Pulmonary artery endothelial cell (primary cell): ENCODE data around the gene CCDC59. TPM values are rescaled to one million over a fixed set of nuclear protein-coding genes. Genes with fewer than 3 reads are reported as not detected.

ENCODE experiments used
- DNase-seq: peaks from one replicate; pipeline ENCODE4 v3.0.0-alpha.2; 2011; ENCODE audit warnings: low read depth, low spot score
- total RNA-seq: library from RNA; depleted of rRNA; stranded (reverse); fragments of >200 nt; gene quantifications from 2 replicates; pipeline ENCODE4 v1.2.3, GENCODE V29; 2014

The CCDC59 gene
- total RNA-seq, 1 donor from 2014 or later = 42.3 TPM

- no peak for DNase-seq
Observed at GRCh38 chr12:82319276-82319675, 38.9 kb downstream of the CCDC59 start.

- no peak for DNase-seq
Observed at GRCh38 chr12:82314406-82314892, 43.7 kb downstream of the CCDC59 start.

Other genes starting within 250 kb of the CCDC59 start
- 10.4 and 10.7 TPM in 2 replicates for gene METTL25, start 142 bp upstream of the CCDC59 start, total RNA-seq